Kidney (tissue), 14 donors: ENCODE measurements around the gene MYO7A. TPM values are rescaled to one million over a fixed set of nuclear protein-coding genes. Genes with fewer than 3 reads are reported as not detected.

ENCODE experiments used
- DNase-seq, 5 donors: peaks; one replicate each; pipeline ENCODE4 v3.0.0-alpha.2; 2013 to 2020
- FAIRE-seq: peaks from 2 replicates; lab custom pipeline; 2012; peaks lifted over from hg19 to GRCh38; lab: Jason Lieb, UNC
- H3K27ac ChIP-seq, 2 donors: one replicate each; pipeline ENCODE4 v1.7.0; 2013; ENCODE audit warnings: low read depth in 2 of 2, low read length in 2 of 2, inconsistent platforms in 1 of 2
- H3K27me3 ChIP-seq: one replicate; pipeline ENCODE4 v1.7.1; 2013; ENCODE audit warnings: low read length, inconsistent platforms; ENCODE audit not compliant: control insufficient read depth, insufficient read depth
- H3K36me3 ChIP-seq, 3 donors: one replicate each; pipeline versions ENCODE4 v1.7.0 to v1.7.1; 2013; ENCODE audit warnings: low read length in 3 of 3, control low read depth in 1 of 3, inconsistent platforms in 1 of 3; ENCODE audit not compliant: insufficient read depth in 3 of 3, control insufficient read depth in 2 of 3
- H3K4me1 ChIP-seq, 3 donors: one replicate each; pipeline versions ENCODE4 v1.7.0 to v1.7.1; 2013; ENCODE audit warnings: low read length in 3 of 3, inconsistent platforms in 1 of 3, low read depth in 1 of 3; ENCODE audit not compliant: control insufficient read depth in 2 of 3, insufficient read depth in 2 of 3
- H3K4me3 ChIP-seq, 3 donors: one replicate each; pipeline versions ENCODE4 v1.7.0 to v1.8.1; 2013; ENCODE audit warnings: low read length in 3 of 3, control low read depth in 1 of 3, inconsistent platforms in 1 of 3
- H3K9ac ChIP-seq, 3 donors: one replicate each; pipeline versions ENCODE4 v1.7.0 to v1.7.1; 2013; ENCODE audit warnings: low read length in 3 of 3, control low read depth in 1 of 3, inconsistent platforms in 1 of 3
- H3K9me3 ChIP-seq, 3 donors: one replicate each; pipeline versions ENCODE4 v1.7.0 to v1.7.1; 2013; ENCODE audit warnings: low read length in 3 of 3, control low read depth in 1 of 3, inconsistent platforms in 1 of 3; ENCODE audit not compliant: control insufficient read depth in 2 of 3, insufficient read depth in 1 of 3
- intact Hi-C: fragments of 100-400 bp; cut with DNase I; formaldehyde crosslinking; loops from one replicate; pipeline ENCODE4 v1.11.1; 2022
- polyA plus RNA-seq: library from polyadenylated mRNA; stranded (reverse); fragments of 350-450 nt; fragmentation: Illumina TruSeq; extraction: RNeasy Lipid Tissue Mini Kit (QIAGEN cat#74804); gene quantifications from one replicate; pipeline ENCODE4 v1.2.3, GENCODE V29; 2014; ENCODE audit warnings: low read depth, low replicate concordance; ENCODE audit not compliant: insufficient read depth
- total RNA-seq: library from RNA; stranded (reverse); fragmentation: NEBNext Ultra II Directional; extraction: Animal tissue kit (Norgen Biotek cat#: 25700); gene quantifications from one replicate; pipeline ENCODE4 v1.2.1, GENCODE V29; 2021
- TF ChIP-seq, protein P1 (sequence below): IDR thresholded peaks from 3 replicates; pipeline ENCODE4 v1.5.1; 2012; ENCODE audit warnings: mild to moderate bottlenecking, moderate library complexity, borderline replicate concordance; ENCODE audit not compliant: insufficient read depth; ENCODE audit errors: extremely low read depth
- donor health status: control.
- donor health status: control.
- donor health status: control.
- donor health status: control.
- donor health status: control.
- donor health status: DM: yes; HTN: yes; CAD: no.
- donor health status: Normal renal cell carcinoma (clear cell type).

MYO7A gene
- total and polyA plus RNA-seq, 2 donors from 2014 or later = 6.1 to 10.7 TPM

DNA sequence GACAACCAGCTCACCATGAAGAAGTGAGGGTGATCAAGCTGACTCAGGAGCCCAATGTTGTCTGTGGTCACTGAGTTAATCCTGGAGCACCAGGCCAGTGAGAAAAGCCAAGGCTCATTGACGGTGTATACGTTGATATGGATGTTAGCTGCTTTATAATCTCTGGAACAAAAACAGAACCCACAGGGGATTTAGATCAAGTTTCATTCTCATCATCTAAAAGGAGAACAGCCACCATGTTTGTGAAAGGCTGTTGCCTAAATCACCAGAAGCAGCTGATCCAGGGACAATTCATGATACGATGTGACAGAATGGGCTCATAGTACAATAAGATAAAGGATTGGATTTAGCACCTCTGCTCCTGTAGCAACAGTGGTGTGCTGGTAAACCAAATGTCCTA, 105.0 kb downstream of the MYO7A start:
- FAIRE-seq = no peak
- Histone ChIP-seq H3K27ac (no peak overlapping the region), H3K36me3 (no peaks in the 10 kb centered on the region), H3K4me1 (no peaks in the 10 kb centered on the region), H3K9ac (no peak overlapping the region), H3K4me3 (no peak overlapping the region), H3K9me3 (no peaks in the 10 kb centered on the region), H3K27me3 (no peaks in the 10 kb centered on the region)
- DNase-seq = no peak
- TF ChIP-seq, protein P1, sequence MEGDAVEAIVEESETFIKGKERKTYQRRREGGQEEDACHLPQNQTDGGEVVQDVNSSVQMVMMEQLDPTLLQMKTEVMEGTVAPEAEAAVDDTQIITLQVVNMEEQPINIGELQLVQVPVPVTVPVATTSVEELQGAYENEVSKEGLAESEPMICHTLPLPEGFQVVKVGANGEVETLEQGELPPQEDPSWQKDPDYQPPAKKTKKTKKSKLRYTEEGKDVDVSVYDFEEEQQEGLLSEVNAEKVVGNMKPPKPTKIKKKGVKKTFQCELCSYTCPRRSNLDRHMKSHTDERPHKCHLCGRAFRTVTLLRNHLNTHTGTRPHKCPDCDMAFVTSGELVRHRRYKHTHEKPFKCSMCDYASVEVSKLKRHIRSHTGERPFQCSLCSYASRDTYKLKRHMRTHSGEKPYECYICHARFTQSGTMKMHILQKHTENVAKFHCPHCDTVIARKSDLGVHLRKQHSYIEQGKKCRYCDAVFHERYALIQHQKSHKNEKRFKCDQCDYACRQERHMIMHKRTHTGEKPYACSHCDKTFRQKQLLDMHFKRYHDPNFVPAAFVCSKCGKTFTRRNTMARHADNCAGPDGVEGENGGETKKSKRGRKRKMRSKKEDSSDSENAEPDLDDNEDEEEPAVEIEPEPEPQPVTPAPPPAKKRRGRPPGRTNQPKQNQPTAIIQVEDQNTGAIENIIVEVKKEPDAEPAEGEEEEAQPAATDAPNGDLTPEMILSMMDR = no peak
- intact Hi-C loops = no loop called here

DNA sequence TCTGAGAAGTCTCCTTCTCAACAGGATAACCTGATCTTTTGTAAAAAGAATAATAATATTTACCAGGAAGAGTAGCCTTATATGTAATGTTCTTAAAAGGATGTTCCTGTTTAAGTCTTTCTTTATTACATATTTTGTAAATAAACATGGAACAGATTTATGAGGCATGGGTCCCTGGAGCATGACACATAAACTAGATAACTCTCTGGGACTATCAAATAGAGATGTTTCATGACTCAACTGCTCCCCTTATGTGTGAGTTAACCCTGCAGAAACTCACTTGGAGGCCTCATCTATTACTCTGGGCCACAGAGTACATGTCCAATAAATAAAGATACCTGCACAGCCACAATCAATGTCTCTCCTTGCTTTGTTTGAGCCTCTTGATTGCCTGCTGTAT, 108.9 kb downstream of the MYO7A start:
- Histone ChIP-seq H3K9me3 (no peaks in the 10 kb centered on the region), H3K9ac (no peak overlapping the region), H3K4me1 (no peaks in the 10 kb centered on the region), H3K27ac (no peak overlapping the region), H3K4me3 (no peak overlapping the region), H3K27me3 (no peaks in the 10 kb centered on the region), H3K36me3 (no peaks in the 10 kb centered on the region)
- no peak for DNase-seq
- TF ChIP-seq, protein P1 = no peak
- FAIRE-seq = no peak
- intact Hi-C loops = no loop called here

- no peak overlapping the region for H3K9ac ChIP-seq
- intact Hi-C loops = no loop called here
- no peak for FAIRE-seq
These were observed 116.4 kb downstream of the MYO7A start for GRCh38 chr11:77244277-77245027.

More at GRCh38 chr11:77244277-77245027, 116.4 kb downstream of the MYO7A start:
- Histone ChIP-seq H3K4me1 (no peaks in the 10 kb centered on the region), H3K36me3 (no peaks in the 10 kb centered on the region), H3K27ac (no peak overlapping the region), H3K4me3 (no peak overlapping the region), H3K9me3 (no peaks in the 10 kb centered on the region), H3K27me3 (no peaks in the 10 kb centered on the region)
- DNase-seq = no peak
- TF ChIP-seq, protein P1 = no peak
